DND-41 (cell line): Measurements from ENCODE around the gene FAT1.

Source experiments
- CTCF ChIP-seq: IDR thresholded peaks from 2 replicates; pipeline ENCODE4 v1.5.1; 2012; ENCODE audit warnings: borderline replicate concordance, low read length, moderate library complexity, mild to moderate bottlenecking; ENCODE audit not compliant: poor library complexity, severe bottlenecking; ENCODE audit errors: extremely low read depth
- EZH2 ChIP-seq: IDR thresholded peaks from 3 replicates; pipeline ENCODE4 v1.6.1; 2012; ENCODE audit warnings: borderline replicate concordance, low read depth, mild to moderate bottlenecking, moderate library complexity, low read length, inconsistent platforms; ENCODE audit not compliant: severe bottlenecking

GRCh38 chr4:186624951-186625350 is 98.7 kb downstream of the FAT1 start:
- TF ChIP-seq CTCF (no peak), EZH2 (no peak)
